HEK293 (cell line): ENCODE measurements around the gene ANO1.

Source experiments
- CTCF ChIA-PET: fragments of 350-600 bp; formaldehyde crosslinking; extraction: SDS; loops from one replicate; lab custom pipeline; 2021; ENCODE audit warnings: antibody characterized with exemption; lab: Yijun Ruan, JAX
- POLR2A ChIA-PET: fragments of 300-600 bp; formaldehyde crosslinking; extraction: SDS; loops from one replicate; lab custom pipeline; 2020; ENCODE audit warnings: antibody characterized with exemption, inconsistent platforms; lab: Yijun Ruan, JAX
- H3K27ac ChIP-seq: fragments of 200-500 bp; sonication (Bioruptor generic); 2 replicates; pipeline ENCODE4 v1.5.1; 2014; ENCODE audit warnings: low read depth, low read length, control low read depth, inconsistent platforms; ENCODE audit errors: extremely low read depth
- H3K36me3 ChIP-seq, 2 experiments: fragments of 200-500 bp in 1 of 2; sonication (Bioruptor generic) in 1 of 2; 1 replicate in 1 of 2; 2 replicates in 1 of 2; pipeline ENCODE4 v1.5.1; 2014 to 2017; ENCODE audit warnings: inconsistent platforms in 2 of 2, low read length in 2 of 2; ENCODE audit not compliant: control insufficient read depth in 2 of 2, insufficient read depth in 1 of 2
- H3K4me1 ChIP-seq: fragments of 200-500 bp; sonication (Bioruptor generic); 2 replicates; pipeline ENCODE4 v1.5.1; 2014; ENCODE audit warnings: mild to moderate bottlenecking, low read length, inconsistent platforms; ENCODE audit not compliant: control insufficient read depth, insufficient read depth
- H3K4me3 ChIP-seq: 2 replicates; pipeline ENCODE4 v1.5.1; 2011; ENCODE audit warnings: low read depth, mild to moderate bottlenecking, control low read depth, low read length, moderate library complexity
- H3K9me3 ChIP-seq: fragments of 200-500 bp; sonication (Bioruptor generic); 2 replicates; pipeline ENCODE4 v1.5.1; 2014; ENCODE audit warnings: low read depth, low read length, inconsistent platforms; ENCODE audit not compliant: control insufficient read depth, insufficient read depth
- GLI4 ChIP-seq: fragments of 450-650 bp; formaldehyde crosslinking; IDR thresholded peaks from 2 replicates; pipeline ENCODE4 v1.5.1; 2016; ENCODE audit warnings: missing biosample characterization, missing genetic modification characterization
- GLIS1 ChIP-seq: fragments of 450-650 bp; formaldehyde crosslinking; IDR thresholded peaks from 2 replicates; pipeline ENCODE4 v1.5.1; 2016; ENCODE audit warnings: missing biosample characterization, missing genetic modification characterization
- HOXC10 ChIP-seq: sonication (generic); formaldehyde crosslinking; IDR thresholded peaks from 2 replicates; pipeline ENCODE4 v1.8.1; 2023; ENCODE audit warnings: mild to moderate bottlenecking, missing genetic modification reagents
- KLF10 ChIP-seq: fragments of 450-650 bp; IDR thresholded peaks from 2 replicates; pipeline ENCODE4 v1.5.1; 2018; ENCODE audit warnings: missing biosample characterization, mild to moderate bottlenecking, missing genetic modification characterization
- KLF16 ChIP-seq: fragments of 450-650 bp; formaldehyde crosslinking; IDR thresholded peaks from 2 replicates; pipeline ENCODE4 v1.5.1; 2017; ENCODE audit warnings: missing biosample characterization, missing genetic modification characterization
- KLF9 ChIP-seq: fragments of 450-650 bp; formaldehyde crosslinking; IDR thresholded peaks from 2 replicates; pipeline ENCODE4 v1.5.1; 2016; ENCODE audit warnings: missing biosample characterization, missing genetic modification characterization, low read depth
- SETDB1 ChIP-seq: IDR thresholded peaks from one replicate; pipeline ENCODE4 v1.6.1; 2017; ENCODE audit warnings: mild to moderate bottlenecking, low read length, moderate library complexity, mixed read lengths; ENCODE audit not compliant: insufficient read length
- TCF7L2 ChIP-seq: IDR thresholded peaks from 2 replicates; pipeline ENCODE4 v1.6.1; 2011; ENCODE audit warnings: low read depth, mild to moderate bottlenecking, inconsistent platforms, low read length, moderate library complexity, borderline replicate concordance
- ZBTB44 ChIP-seq: fragments of 450-650 bp; IDR thresholded peaks from 2 replicates; pipeline ENCODE4 v1.5.1; 2018; ENCODE audit warnings: missing biosample characterization, mild to moderate bottlenecking, missing genetic modification characterization
- ZBTB48 ChIP-seq: fragments of 450-650 bp; formaldehyde crosslinking; IDR thresholded peaks from 2 replicates; pipeline ENCODE4 v1.5.1; 2016; ENCODE audit warnings: missing biosample characterization, missing genetic modification characterization
- ZBTB7A ChIP-seq: fragments of 450-650 bp; formaldehyde crosslinking; IDR thresholded peaks from 2 replicates; pipeline ENCODE4 v1.5.1; 2016; ENCODE audit warnings: low read depth, missing biosample characterization, missing genetic modification characterization
- ZEB2 ChIP-seq: fragments of 450-650 bp; formaldehyde crosslinking; IDR thresholded peaks from 2 replicates; pipeline ENCODE4 v1.5.1; 2016; ENCODE audit warnings: missing biosample characterization, missing genetic modification characterization
- ZNF10 ChIP-seq: fragments of 450-650 bp; formaldehyde crosslinking; IDR thresholded peaks from 2 replicates; pipeline ENCODE4 v1.5.1; 2017; ENCODE audit warnings: missing biosample characterization, missing genetic modification characterization
- ZNF112 ChIP-seq: fragments of 450-650 bp; formaldehyde crosslinking; IDR thresholded peaks from 2 replicates; pipeline ENCODE4 v1.5.0; 2017; ENCODE audit warnings: missing biosample characterization, missing genetic modification characterization
- ZNF114 ChIP-seq: fragments of 450-650 bp; formaldehyde crosslinking; IDR thresholded peaks from 2 replicates; pipeline ENCODE4 v1.5.0; 2017; ENCODE audit warnings: missing biosample characterization, missing genetic modification characterization
- ZNF138 ChIP-seq: fragments of 450-650 bp; formaldehyde crosslinking; IDR thresholded peaks from 2 replicates; pipeline ENCODE4 v1.5.1; 2016; ENCODE audit warnings: missing biosample characterization, missing genetic modification characterization, borderline replicate concordance
- ZNF169 ChIP-seq: fragments of 450-650 bp; formaldehyde crosslinking; IDR thresholded peaks from 2 replicates; pipeline ENCODE4 v1.5.1; 2016; ENCODE audit warnings: missing biosample characterization, missing genetic modification characterization
- ZNF18 ChIP-seq: fragments of 450-650 bp; formaldehyde crosslinking; IDR thresholded peaks from 2 replicates; pipeline ENCODE4 v1.5.1; 2016; ENCODE audit warnings: missing biosample characterization, missing genetic modification characterization
- ZNF202 ChIP-seq: fragments of 450-650 bp; formaldehyde crosslinking; IDR thresholded peaks from 2 replicates; pipeline ENCODE4 v1.5.1; 2016; ENCODE audit warnings: missing biosample characterization, missing genetic modification characterization, borderline replicate concordance
- ZNF239 ChIP-seq: fragments of 450-650 bp; formaldehyde crosslinking; IDR thresholded peaks from 2 replicates; pipeline ENCODE4 v1.5.1; 2016; ENCODE audit warnings: missing biosample characterization, missing genetic modification characterization
- ZNF324 ChIP-seq: fragments of 450-650 bp; formaldehyde crosslinking; IDR thresholded peaks from 2 replicates; pipeline ENCODE4 v1.5.1; 2016; ENCODE audit warnings: missing biosample characterization, missing genetic modification characterization
- ZNF48 ChIP-seq: fragments of 450-650 bp; formaldehyde crosslinking; IDR thresholded peaks from 2 replicates; pipeline ENCODE4 v1.5.1; 2016; ENCODE audit warnings: missing biosample characterization, missing genetic modification characterization
- ZNF513 ChIP-seq: fragments of 450-650 bp; IDR thresholded peaks from 2 replicates; pipeline ENCODE4 v1.5.1; 2018; ENCODE audit warnings: missing biosample characterization, missing genetic modification characterization
- ZNF544 ChIP-seq: fragments of 450-650 bp; formaldehyde crosslinking; IDR thresholded peaks from 2 replicates; pipeline ENCODE4 v1.5.0; 2017; ENCODE audit warnings: missing biosample characterization, missing genetic modification characterization
- ZNF610 ChIP-seq: fragments of 450-650 bp; formaldehyde crosslinking; IDR thresholded peaks from 2 replicates; pipeline ENCODE4 v1.5.1; 2016; ENCODE audit warnings: missing biosample characterization, missing genetic modification characterization, borderline replicate concordance
- ZNF621 ChIP-seq: fragments of 450-650 bp; formaldehyde crosslinking; IDR thresholded peaks from 2 replicates; pipeline ENCODE4 v1.5.1; 2017; ENCODE audit warnings: missing biosample characterization, missing genetic modification characterization
- TF ChIP-seq, protein P1 (sequence below): sonication (generic); formaldehyde crosslinking; IDR thresholded peaks from 2 replicates; pipeline ENCODE4 v1.8.1; 2022; ENCODE audit warnings: mild to moderate bottlenecking, moderate library complexity, missing genetic modification reagents
- TF ChIP-seq, protein P2 (sequence below): fragments of 450-650 bp; formaldehyde crosslinking; IDR thresholded peaks from 2 replicates; pipeline ENCODE4 v1.5.0; 2017; ENCODE audit warnings: missing biosample characterization, missing genetic modification characterization, borderline replicate concordance
- TF ChIP-seq, protein P3 (sequence below): fragments of 450-650 bp; formaldehyde crosslinking; IDR thresholded peaks from 2 replicates; pipeline ENCODE4 v1.5.1; 2016; ENCODE audit warnings: missing biosample characterization, missing genetic modification characterization

The ANO1 gene

GRCh38 chr11:70135142-70135541 is 57.0 kb downstream of the ANO1 start:
- no peaks in the 10 kb centered on the region for H3K4me1 ChIP-seq
- no peaks in the 10 kb centered on the region for H3K36me3 ChIP-seq
- H3K4me3 ChIP-seq: no peak overlapping the region
- POLR2A ChIA-PET: no interaction called here
- CTCF ChIA-PET: no interaction called here
- no peak overlapping the region for H3K27ac ChIP-seq
- no peaks in the 10 kb centered on the region for H3K9me3 ChIP-seq
- TF ChIP-seq ZNF112: no peak
- TF ChIP-seq, protein P1, sequence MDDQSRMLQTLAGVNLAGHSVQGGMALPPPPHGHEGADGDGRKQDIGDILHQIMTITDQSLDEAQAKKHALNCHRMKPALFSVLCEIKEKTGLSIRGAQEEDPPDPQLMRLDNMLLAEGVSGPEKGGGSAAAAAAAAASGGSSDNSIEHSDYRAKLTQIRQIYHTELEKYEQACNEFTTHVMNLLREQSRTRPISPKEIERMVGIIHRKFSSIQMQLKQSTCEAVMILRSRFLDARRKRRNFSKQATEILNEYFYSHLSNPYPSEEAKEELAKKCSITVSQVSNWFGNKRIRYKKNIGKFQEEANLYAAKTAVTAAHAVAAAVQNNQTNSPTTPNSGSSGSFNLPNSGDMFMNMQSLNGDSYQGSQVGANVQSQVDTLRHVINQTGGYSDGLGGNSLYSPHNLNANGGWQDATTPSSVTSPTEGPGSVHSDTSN (CRISPR knock-in tag): no peak
- no peak for TF ChIP-seq ZBTB48 (tag by site-specific recombination)
- no peak for TF ChIP-seq SETDB1
- no peak for TF ChIP-seq KLF16 (tag by site-specific recombination)
- TF ChIP-seq ZEB2 (tag by site-specific recombination): no peak
- no peak for TF ChIP-seq ZNF544 (tag by site-specific recombination)
- no peak for TF ChIP-seq ZNF114
- TF ChIP-seq ZNF10 (tag by site-specific recombination): no peak
- no peak for TF ChIP-seq ZNF513 (tag by site-specific recombination)
- no peak for TF ChIP-seq ZNF18 (tag by site-specific recombination)
- no peak for TF ChIP-seq KLF9 (tag by site-specific recombination)
- TF ChIP-seq TCF7L2: no peak
- TF ChIP-seq, protein P2, sequence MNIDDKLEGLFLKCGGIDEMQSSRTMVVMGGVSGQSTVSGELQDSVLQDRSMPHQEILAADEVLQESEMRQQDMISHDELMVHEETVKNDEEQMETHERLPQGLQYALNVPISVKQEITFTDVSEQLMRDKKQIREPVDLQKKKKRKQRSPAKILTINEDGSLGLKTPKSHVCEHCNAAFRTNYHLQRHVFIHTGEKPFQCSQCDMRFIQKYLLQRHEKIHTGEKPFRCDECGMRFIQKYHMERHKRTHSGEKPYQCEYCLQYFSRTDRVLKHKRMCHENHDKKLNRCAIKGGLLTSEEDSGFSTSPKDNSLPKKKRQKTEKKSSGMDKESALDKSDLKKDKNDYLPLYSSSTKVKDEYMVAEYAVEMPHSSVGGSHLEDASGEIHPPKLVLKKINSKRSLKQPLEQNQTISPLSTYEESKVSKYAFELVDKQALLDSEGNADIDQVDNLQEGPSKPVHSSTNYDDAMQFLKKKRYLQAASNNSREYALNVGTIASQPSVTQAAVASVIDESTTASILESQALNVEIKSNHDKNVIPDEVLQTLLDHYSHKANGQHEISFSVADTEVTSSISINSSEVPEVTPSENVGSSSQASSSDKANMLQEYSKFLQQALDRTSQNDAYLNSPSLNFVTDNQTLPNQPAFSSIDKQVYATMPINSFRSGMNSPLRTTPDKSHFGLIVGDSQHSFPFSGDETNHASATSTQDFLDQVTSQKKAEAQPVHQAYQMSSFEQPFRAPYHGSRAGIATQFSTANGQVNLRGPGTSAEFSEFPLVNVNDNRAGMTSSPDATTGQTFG: no peak
- no peak for TF ChIP-seq ZNF621 (tag by site-specific recombination)
- TF ChIP-seq ZBTB7A (tag by site-specific recombination): no peak
- no peak for TF ChIP-seq ZNF239
- no peak for TF ChIP-seq ZNF169 (tag by site-specific recombination)
- TF ChIP-seq KLF10 (tag by site-specific recombination): no peak
- TF ChIP-seq, all 188 proteins: peak for 0

DNA sequence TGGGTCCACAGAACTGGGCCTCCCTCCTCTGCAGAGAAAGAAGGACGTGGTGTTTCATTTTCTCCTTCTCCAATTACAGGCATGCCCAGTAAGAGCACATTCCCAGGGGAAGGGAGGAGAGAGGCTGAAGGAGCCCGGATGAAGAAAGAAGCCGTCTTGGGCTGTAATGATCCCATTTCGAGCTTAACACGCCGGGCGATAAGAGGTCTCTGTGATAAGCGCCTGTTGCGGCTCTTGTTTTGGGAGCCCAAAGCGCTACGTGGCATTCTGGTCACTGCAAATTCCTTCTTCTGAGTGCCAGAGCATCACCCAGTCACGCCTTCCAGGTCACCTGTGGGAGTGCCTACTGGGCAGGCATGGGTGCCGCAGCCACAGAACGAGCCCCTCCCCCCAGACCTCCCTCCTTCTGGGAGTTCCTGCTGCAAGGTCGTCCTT is 57.5 kb downstream of the ANO1 start:
- Histone ChIP-seq H3K4me3 (no peak overlapping the region), H3K27ac (no peak overlapping the region), H3K4me1 (no peaks in the 10 kb centered on the region), H3K9me3 (no peaks in the 10 kb centered on the region), H3K36me3 (no peaks in the 10 kb centered on the region)
- CTCF ChIA-PET: no interaction called here
- POLR2A ChIA-PET: no interaction called here
- no peak for TF ChIP-seq HOXC10 (CRISPR knock-in tag)
- TF ChIP-seq ZNF324 (tag by site-specific recombination): no peak
- no peak for TF ChIP-seq GLIS1 (tag by site-specific recombination)
- no peak for TF ChIP-seq GLI4 (tag by site-specific recombination)
- no peak for TF ChIP-seq ZNF202 (tag by site-specific recombination)
- no peak for TF ChIP-seq ZNF138
- TF ChIP-seq, protein P3, sequence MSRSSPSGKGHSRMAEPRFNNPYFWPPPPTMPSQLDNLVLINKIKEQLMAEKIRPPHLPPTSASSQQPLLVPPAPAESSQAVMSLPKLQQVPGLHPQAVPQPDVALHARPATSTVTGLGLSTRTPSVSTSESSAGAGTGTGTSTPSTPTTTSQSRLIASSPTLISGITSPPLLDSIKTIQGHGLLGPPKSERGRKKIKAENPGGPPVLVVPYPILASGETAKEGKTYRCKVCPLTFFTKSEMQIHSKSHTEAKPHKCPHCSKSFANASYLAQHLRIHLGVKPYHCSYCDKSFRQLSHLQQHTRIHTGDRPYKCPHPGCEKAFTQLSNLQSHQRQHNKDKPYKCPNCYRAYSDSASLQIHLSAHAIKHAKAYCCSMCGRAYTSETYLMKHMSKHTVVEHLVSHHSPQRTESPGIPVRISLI: no peak
- TF ChIP-seq ZNF48: no peak
- TF ChIP-seq ZBTB44 (tag by site-specific recombination): no peak
- no peak for TF ChIP-seq ZNF610 (tag by site-specific recombination)
